ENCODE measurements around the gene SKIC2. TPM values are rescaled to one million over a fixed set of nuclear protein-coding genes. Genes with fewer than 3 reads are reported as not detected.

Gene SKIC2
- total RNA-seq, 1 donor from 2014 or later: 51.9 TPM

DNA sequence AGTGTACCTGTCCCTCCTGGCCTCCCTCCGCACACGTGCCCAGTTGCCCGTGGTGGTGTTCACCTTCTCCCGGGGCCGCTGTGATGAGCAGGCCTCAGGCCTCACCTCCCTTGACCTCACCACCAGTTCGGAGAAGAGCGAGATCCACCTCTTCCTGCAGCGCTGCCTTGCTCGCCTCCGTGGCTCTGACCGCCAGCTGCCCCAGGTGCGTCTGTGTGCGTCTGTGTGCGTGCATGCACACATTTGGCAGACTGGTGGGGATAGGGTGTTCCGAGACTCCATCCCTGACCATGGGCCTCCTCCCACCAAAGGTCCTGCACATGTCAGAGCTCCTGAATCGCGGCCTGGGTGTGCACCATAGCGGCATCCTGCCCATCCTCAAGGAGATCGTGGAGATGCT, 4.9 kb downstream of the SKIC2 start:
- no peak for DNase-seq (ENCODE audit: low read depth)
- no peak overlapping the region for H3K4me3 ChIP-seq (ENCODE audit: low read depth, low read length)
- TF ChIP-seq, protein P1, sequence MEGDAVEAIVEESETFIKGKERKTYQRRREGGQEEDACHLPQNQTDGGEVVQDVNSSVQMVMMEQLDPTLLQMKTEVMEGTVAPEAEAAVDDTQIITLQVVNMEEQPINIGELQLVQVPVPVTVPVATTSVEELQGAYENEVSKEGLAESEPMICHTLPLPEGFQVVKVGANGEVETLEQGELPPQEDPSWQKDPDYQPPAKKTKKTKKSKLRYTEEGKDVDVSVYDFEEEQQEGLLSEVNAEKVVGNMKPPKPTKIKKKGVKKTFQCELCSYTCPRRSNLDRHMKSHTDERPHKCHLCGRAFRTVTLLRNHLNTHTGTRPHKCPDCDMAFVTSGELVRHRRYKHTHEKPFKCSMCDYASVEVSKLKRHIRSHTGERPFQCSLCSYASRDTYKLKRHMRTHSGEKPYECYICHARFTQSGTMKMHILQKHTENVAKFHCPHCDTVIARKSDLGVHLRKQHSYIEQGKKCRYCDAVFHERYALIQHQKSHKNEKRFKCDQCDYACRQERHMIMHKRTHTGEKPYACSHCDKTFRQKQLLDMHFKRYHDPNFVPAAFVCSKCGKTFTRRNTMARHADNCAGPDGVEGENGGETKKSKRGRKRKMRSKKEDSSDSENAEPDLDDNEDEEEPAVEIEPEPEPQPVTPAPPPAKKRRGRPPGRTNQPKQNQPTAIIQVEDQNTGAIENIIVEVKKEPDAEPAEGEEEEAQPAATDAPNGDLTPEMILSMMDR (conservative IDR thresholded peaks at IDR 0.05; ENCODE audit: low read depth, low read length): no peak

DNA sequence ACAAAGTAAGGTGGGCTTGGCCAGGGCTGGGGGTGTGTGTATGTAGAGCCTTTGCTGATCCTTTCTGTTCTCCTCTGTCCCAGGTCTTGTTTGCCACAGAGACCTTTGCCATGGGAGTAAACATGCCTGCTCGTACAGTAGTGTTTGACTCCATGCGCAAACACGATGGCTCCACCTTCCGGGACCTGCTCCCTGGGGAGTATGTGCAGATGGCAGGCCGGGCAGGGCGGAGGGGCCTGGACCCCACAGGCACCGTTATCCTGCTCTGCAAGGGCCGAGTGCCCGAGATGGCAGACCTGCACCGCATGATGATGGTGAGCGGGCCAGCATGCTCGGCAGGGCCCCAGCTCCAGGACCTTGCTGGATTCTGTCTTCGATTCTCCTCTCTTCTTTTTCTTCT, 6.7 kb downstream of the SKIC2 start:
- no peak overlapping the region for H3K4me3 ChIP-seq (ENCODE audit: low read depth, low read length)
- TF ChIP-seq, protein P1 (conservative IDR thresholded peaks at IDR 0.05; ENCODE audit: low read depth, low read length): no peak
- DNase-seq (ENCODE audit: low read depth): no peak

DNA sequence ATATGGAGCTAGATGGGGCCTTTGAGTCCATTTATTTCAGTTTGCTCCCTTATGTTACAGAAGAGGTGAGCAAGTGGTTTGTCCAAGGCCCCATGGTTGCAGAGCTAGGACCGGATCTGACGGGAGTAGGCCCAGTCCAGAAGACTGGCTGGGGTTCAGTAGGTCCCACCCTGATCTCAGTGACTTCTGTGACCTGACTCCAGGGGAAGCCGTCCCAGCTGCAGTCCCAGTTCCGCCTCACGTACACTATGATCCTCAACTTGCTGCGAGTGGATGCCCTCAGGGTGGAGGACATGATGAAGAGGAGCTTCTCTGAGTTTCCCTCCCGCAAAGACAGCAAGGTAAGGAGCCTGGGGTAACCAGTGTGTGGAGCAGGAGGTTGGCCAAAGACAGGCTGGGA, 7.5 kb downstream of the SKIC2 start:
- H3K4me3 ChIP-seq (ENCODE audit: low read depth, low read length): no peak overlapping the region
- no peak for DNase-seq (ENCODE audit: low read depth)
- TF ChIP-seq, protein P1 (conservative IDR thresholded peaks at IDR 0.05; ENCODE audit: low read depth, low read length): no peak

DNA sequence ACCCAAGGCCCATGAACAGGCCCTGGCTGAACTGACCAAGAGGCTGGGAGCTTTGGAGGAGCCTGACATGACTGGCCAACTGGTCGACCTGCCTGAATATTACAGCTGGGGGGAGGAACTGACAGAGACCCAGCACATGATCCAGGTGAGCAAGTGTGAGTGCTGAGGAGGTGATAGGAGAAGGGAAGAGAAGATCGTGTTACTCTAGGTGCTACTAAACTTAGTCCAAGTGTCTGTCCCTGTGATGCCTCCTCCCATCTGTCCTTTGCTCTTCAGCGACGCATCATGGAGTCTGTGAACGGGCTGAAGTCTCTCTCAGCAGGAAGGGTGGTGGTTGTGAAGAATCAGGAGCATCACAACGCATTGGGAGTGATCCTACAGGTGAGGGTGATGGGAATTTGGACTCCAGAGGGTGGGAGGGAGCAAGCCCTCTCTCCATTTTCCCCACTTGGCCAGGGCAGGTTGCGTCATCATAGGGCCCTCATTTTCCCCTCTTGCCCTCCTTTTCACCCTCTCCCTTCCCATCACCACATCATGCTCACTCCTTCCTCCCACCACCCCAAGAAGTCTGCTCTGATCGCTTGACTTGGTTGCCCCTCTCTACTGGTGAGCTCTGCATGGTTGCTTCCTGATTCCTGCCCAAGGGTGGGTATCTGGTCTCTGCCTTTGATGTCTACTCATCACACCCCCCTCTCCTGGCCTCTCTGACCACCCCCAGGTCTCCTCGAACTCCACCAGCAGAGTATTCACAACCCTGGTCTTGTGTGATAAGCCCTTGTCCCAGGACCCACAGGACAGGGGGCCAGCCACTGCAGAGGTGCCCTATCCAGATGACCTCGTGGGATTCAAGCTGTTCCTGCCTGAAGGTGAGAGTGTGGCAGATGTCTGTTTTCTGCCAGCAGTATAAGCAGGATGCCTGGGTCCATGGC, 8.3 kb downstream of the SKIC2 start:
- TF ChIP-seq, protein P1 (conservative IDR thresholded peaks at IDR 0.05; ENCODE audit: low read depth, low read length): no peak
- H3K4me3 ChIP-seq (ENCODE audit: low read depth, low read length): no peak overlapping the region
- no peak for DNase-seq (ENCODE audit: low read depth)

DNA sequence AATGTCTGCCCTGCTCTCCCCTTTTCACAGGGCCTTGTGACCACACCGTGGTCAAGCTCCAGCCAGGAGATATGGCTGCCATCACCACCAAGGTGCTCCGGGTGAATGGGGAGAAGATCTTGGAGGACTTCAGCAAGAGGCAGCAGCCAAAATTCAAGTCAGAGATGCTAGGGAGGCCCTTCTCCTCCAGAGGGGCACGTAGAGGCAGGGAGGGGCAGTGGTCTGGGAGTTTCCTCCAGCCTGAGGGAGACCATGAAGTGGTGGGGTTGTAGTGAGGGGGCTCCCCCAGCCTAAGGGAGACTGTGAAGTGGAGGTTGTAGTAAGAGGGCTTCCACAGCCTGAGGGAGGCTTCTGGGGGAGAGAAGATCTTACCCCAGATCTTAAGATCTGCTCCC, 8.9 kb downstream of the SKIC2 start:
- no peak overlapping the region for H3K4me3 ChIP-seq (ENCODE audit: low read depth, low read length)
- TF ChIP-seq, protein P1 (conservative IDR thresholded peaks at IDR 0.05; ENCODE audit: low read depth, low read length): no peak
- DNase-seq (ENCODE audit: low read depth): no peak

DNA sequence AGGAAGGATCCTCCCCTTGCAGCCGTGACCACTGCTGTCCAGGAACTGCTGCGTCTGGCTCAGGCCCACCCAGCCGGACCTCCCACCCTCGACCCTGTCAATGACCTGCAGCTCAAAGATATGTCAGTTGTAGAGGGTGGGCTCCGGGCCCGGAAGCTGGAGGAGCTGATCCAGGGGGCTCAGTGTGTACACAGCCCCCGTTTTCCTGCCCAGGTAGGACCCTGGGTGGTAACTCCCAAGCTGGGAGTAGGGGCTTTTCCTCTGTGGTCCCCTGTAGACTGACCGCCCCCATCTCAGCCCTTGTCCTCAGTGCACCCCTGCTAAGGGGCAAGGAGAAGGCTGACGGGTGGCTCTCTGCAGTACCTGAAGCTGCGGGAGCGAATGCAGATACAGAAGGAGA, 9.4 kb downstream of the SKIC2 start:
- TF ChIP-seq, protein P1 (conservative IDR thresholded peaks at IDR 0.05; ENCODE audit: low read depth, low read length): no peak
- no peak overlapping the region for H3K4me3 ChIP-seq (ENCODE audit: low read depth, low read length)
- no peak for DNase-seq (ENCODE audit: low read depth)
